ENCODE measurements around the gene ASB13.

GRCh38 chr10:5615316-5615715 lies 51.1 kb downstream of the ASB13 start:
- no peak for TF ChIP-seq POLR2A (IDR thresholded peaks at IDR 0.05; ENCODE audit: low read depth, low read length)
- TF ChIP-seq POLR2AphosphoS5 (IDR thresholded peaks at IDR 0.05; ENCODE audit: low read depth, low read length) = no peak
- no peak for TF ChIP-seq TAF1 (IDR thresholded peaks at IDR 0.05; ENCODE audit: borderline replicate concordance, low read depth, low read length)

Data from GM12892 (cell line).